ENCODE measurements around the gene SAMD11.

SAMD11 gene

DNA sequence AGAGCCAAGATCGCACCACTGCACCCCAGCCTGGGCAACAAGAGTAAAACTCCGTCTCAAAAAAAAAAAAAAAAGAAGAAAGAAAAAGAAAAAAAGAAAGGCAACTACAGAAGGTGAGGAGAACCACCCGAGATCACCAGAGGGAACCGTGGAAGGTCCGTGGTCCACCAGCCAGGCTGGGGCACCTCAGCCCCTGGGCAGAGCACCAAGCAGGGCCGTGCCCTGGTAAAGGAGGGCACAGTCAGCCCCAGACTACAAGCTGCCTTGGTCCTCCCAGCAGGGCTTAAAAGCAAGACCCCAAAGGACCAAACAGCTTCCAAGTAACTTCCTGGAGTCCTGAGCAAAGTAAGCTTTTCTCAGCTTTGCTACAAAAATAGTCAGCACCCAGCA lies 8.8 kb upstream of the SAMD11 start:
- Histone ChIP-seq H3K36me3 (ENCODE audit: control insufficient read depth, insufficient read depth, low read length) (no peaks in the 10 kb centered on the region), H3K9me3 (ENCODE audit: control insufficient read depth, low read length) (no peaks in the 10 kb centered on the region), H3K9ac (ENCODE audit: low read length) (no peak overlapping the region), H3K27me3 (ENCODE audit: control insufficient read depth, insufficient read depth, low read length) (peaks cover 92% of the 10 kb centered on the region), H3K4me1 (ENCODE audit: control insufficient read depth, insufficient read depth, low read length) (peaks cover 39% of the 10 kb centered on the region), H3K4me3 (ENCODE audit: low read length) (no peak overlapping the region)

GRCh38 chr1:915295-916172 lies 8.2 kb upstream of the SAMD11 start:
- Histone ChIP-seq H3K27me3 (ENCODE audit: control insufficient read depth, insufficient read depth, low read length) (peaks cover 93% of the 10 kb centered on the region), H3K9me3 (ENCODE audit: control insufficient read depth, low read length) (no peaks in the 10 kb centered on the region), H3K9ac (ENCODE audit: low read length) (peak overlapping the region; percentile 17), H3K4me1 (ENCODE audit: control insufficient read depth, insufficient read depth, low read length) (peaks cover 41% of the 10 kb centered on the region), H3K4me3 (ENCODE audit: low read length) (no peak overlapping the region), H3K36me3 (ENCODE audit: control insufficient read depth, insufficient read depth, low read length) (no peaks in the 10 kb centered on the region)

GRCh38 chr1:916173-917075 lies 7.3 kb upstream of the SAMD11 start:
- H3K27me3 ChIP-seq (ENCODE audit: control insufficient read depth, insufficient read depth, low read length), result peaks cover 93% of the 10 kb centered on the region
- H3K4me3 ChIP-seq (ENCODE audit: low read length), result no peak overlapping the region

GRCh38 chr1:917076-917459 lies 6.7 kb upstream of the SAMD11 start:
- Histone ChIP-seq H3K9me3 (ENCODE audit: control insufficient read depth, low read length) (no peaks in the 10 kb centered on the region), H3K27me3 (ENCODE audit: control insufficient read depth, insufficient read depth, low read length) (peaks cover 93% of the 10 kb centered on the region), H3K9ac (ENCODE audit: low read length) (no peak overlapping the region), H3K4me1 (ENCODE audit: control insufficient read depth, insufficient read depth, low read length) (peaks cover 38% of the 10 kb centered on the region), H3K36me3 (ENCODE audit: control insufficient read depth, insufficient read depth, low read length) (no peaks in the 10 kb centered on the region), H3K4me3 (ENCODE audit: low read length) (no peak overlapping the region)

More at GRCh38 chr1:916173-917075, 7.3 kb upstream of the SAMD11 start:
- Histone ChIP-seq H3K9me3 (ENCODE audit: control insufficient read depth, low read length) (no peaks in the 10 kb centered on the region), H3K9ac (ENCODE audit: low read length) (peak overlapping the region; percentile 17), H3K36me3 (ENCODE audit: control insufficient read depth, insufficient read depth, low read length) (no peaks in the 10 kb centered on the region), H3K4me1 (ENCODE audit: control insufficient read depth, insufficient read depth, low read length) (peaks cover 41% of the 10 kb centered on the region)

GRCh38 chr1:917466-918091 lies 6.1 kb upstream of the SAMD11 start:
- H3K9ac ChIP-seq (ENCODE audit: low read length), result no peak overlapping the region
- peaks cover 93% of the 10 kb centered on the region for H3K27me3 ChIP-seq (ENCODE audit: control insufficient read depth, insufficient read depth, low read length)
- peaks cover 38% of the 10 kb centered on the region for H3K4me1 ChIP-seq (ENCODE audit: control insufficient read depth, insufficient read depth, low read length)
- H3K36me3 ChIP-seq (ENCODE audit: control insufficient read depth, insufficient read depth, low read length), result no peaks in the 10 kb centered on the region
- no peaks in the 10 kb centered on the region for H3K9me3 ChIP-seq (ENCODE audit: control insufficient read depth, low read length)
- no peak overlapping the region for H3K4me3 ChIP-seq (ENCODE audit: low read length)

GRCh38 chr1:918353-918752 lies 5.4 kb upstream of the SAMD11 start:
- no peaks in the 10 kb centered on the region for H3K9me3 ChIP-seq (ENCODE audit: control insufficient read depth, low read length)
- H3K4me3 ChIP-seq (ENCODE audit: low read length), result no peak overlapping the region
- peaks cover 95% of the 10 kb centered on the region for H3K27me3 ChIP-seq (ENCODE audit: control insufficient read depth, insufficient read depth, low read length)
- H3K36me3 ChIP-seq (ENCODE audit: control insufficient read depth, insufficient read depth, low read length), result no peaks in the 10 kb centered on the region
- H3K4me1 ChIP-seq (ENCODE audit: control insufficient read depth, insufficient read depth, low read length), result peaks cover 43% of the 10 kb centered on the region
- H3K9ac ChIP-seq (ENCODE audit: low read length), result no peak overlapping the region

DNA sequence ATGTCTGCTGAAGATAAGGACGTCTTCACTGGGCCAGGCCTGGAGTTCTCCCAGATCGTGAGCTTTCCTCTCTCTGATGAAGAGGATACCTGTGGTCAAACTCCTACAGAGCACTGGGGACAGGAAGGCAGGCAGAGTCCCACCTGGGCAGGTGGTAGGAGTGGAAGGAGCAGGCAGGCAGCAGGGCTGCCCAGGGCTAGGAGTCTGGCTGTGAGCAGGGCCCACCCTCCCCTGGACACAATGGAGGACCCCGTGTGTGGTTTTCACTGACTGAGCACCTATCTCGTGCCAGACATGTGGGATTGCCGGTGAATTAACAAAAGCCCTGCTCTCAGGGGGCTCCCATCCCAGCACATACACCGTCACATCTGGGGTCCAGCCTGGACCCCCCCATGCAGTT lies 4.9 kb upstream of the SAMD11 start:
- no peaks in the 10 kb centered on the region for H3K9me3 ChIP-seq (ENCODE audit: control insufficient read depth, low read length)
- H3K27me3 ChIP-seq (ENCODE audit: control insufficient read depth, insufficient read depth, low read length), result peaks cover 92% of the 10 kb centered on the region
- H3K9ac ChIP-seq (ENCODE audit: low read length), result no peak overlapping the region
- no peak overlapping the region for H3K4me3 ChIP-seq (ENCODE audit: low read length)
- H3K4me1 ChIP-seq (ENCODE audit: control insufficient read depth, insufficient read depth, low read length), result peaks cover 46% of the 10 kb centered on the region
- H3K36me3 ChIP-seq (ENCODE audit: control insufficient read depth, insufficient read depth, low read length), result no peaks in the 10 kb centered on the region

- no peaks in the 10 kb centered on the region for H3K9me3 ChIP-seq (ENCODE audit: control insufficient read depth, low read length)
- no peaks in the 10 kb centered on the region for H3K36me3 ChIP-seq (ENCODE audit: control insufficient read depth, insufficient read depth, low read length)
- H3K4me1 ChIP-seq (ENCODE audit: control insufficient read depth, insufficient read depth, low read length), result peaks cover 46% of the 10 kb centered on the region
Observed at GRCh38 chr1:919271-919872, 4.4 kb upstream of the SAMD11 start.

DNA sequence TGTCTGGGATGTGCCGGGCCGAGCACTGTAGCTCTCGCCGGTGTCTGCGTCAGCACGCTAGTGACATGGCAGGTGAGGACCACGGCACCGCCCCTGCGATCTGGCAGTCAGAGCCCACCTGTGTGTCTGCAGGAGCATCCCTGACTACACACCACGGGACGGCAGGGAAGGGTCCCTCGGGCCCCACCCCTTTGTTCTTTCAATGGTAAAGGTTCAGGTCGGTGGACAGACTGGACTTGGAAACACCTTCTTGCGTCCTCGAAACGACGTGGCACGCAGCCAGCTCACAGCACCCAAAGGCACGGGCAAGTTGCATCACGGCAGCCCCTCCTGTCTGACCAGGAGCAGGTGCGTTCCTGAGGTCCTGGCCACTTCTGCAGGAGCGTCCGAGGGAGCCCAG lies 3.7 kb upstream of the SAMD11 start:
- H3K9me3 ChIP-seq (ENCODE audit: control insufficient read depth, low read length), result no peaks in the 10 kb centered on the region
- H3K4me3 ChIP-seq (ENCODE audit: low read length), result no peak overlapping the region
- H3K4me1 ChIP-seq (ENCODE audit: control insufficient read depth, insufficient read depth, low read length), result peaks cover 52% of the 10 kb centered on the region
- H3K27me3 ChIP-seq (ENCODE audit: control insufficient read depth, insufficient read depth, low read length), result peaks cover 90% of the 10 kb centered on the region
- no peaks in the 10 kb centered on the region for H3K36me3 ChIP-seq (ENCODE audit: control insufficient read depth, insufficient read depth, low read length)
- no peak overlapping the region for H3K9ac ChIP-seq (ENCODE audit: low read length)

More at GRCh38 chr1:919271-919872, 4.4 kb upstream of the SAMD11 start:
- no peak overlapping the region for H3K4me3 ChIP-seq (ENCODE audit: low read length)
- peaks cover 88% of the 10 kb centered on the region for H3K27me3 ChIP-seq (ENCODE audit: control insufficient read depth, insufficient read depth, low read length)
- no peak overlapping the region for H3K9ac ChIP-seq (ENCODE audit: low read length)

GRCh38 chr1:920521-920920 lies 3.2 kb upstream of the SAMD11 start:
- Histone ChIP-seq H3K4me3 (ENCODE audit: low read length) (no peak overlapping the region), H3K4me1 (ENCODE audit: control insufficient read depth, insufficient read depth, low read length) (peaks cover 52% of the 10 kb centered on the region), H3K9ac (ENCODE audit: low read length) (no peak overlapping the region)

DNA sequence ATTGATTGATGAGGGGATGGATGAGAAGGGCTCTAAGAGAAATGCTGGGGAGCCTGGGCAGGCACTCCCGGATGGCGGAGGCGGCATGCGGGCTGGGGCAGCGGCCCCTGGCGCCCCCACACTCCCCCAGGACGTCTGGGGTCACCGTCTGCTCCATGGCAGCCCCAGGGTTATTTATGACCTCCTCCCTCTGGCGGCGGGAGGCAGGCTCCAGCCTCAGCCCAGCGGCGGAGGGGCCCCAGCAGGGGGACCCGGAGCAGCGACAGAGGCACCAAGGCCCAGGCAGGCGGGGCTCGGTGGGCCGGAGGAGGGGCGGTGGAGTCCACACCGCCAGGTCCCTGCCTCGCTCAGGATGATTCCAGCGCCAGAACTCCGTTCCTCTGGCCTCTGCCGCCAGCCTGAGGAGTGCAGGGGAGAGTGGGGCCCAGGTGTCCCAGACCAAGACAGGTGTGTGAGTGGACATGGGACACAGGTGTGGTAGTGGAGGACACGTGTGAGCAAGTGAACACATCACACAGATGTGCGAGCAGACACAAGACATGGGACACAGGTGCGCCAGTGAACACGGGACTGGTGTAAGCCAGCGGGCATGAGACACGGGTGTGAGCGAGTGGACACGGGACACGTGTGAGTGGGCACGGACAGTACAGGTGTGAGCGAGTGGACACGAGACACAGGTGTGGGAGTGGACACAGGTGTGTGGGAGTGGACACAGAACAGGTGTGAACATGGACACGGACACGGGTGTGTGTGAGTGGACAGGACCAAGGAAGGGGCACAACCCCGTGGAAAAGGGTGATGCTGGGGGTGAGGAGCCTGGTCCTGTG lies 2.5 kb upstream of the SAMD11 start:
- H3K9ac ChIP-seq (ENCODE audit: low read length), result no peak overlapping the region
- no peak overlapping the region for H3K4me3 ChIP-seq (ENCODE audit: low read length)
- no peaks in the 10 kb centered on the region for H3K36me3 ChIP-seq (ENCODE audit: control insufficient read depth, insufficient read depth, low read length)
- peaks cover 50% of the 10 kb centered on the region for H3K4me1 ChIP-seq (ENCODE audit: control insufficient read depth, insufficient read depth, low read length)
- peaks cover 90% of the 10 kb centered on the region for H3K27me3 ChIP-seq (ENCODE audit: control insufficient read depth, insufficient read depth, low read length)
- no peaks in the 10 kb centered on the region for H3K9me3 ChIP-seq (ENCODE audit: control insufficient read depth, low read length)

More at GRCh38 chr1:920521-920920, 3.2 kb upstream of the SAMD11 start:
- Histone ChIP-seq H3K36me3 (ENCODE audit: control insufficient read depth, insufficient read depth, low read length) (no peaks in the 10 kb centered on the region), H3K9me3 (ENCODE audit: control insufficient read depth, low read length) (no peaks in the 10 kb centered on the region), H3K27me3 (ENCODE audit: control insufficient read depth, insufficient read depth, low read length) (peaks cover 90% of the 10 kb centered on the region)
